HepG2 (cell line): ENCODE results near the gene NR5A2. TPM values are rescaled to one million over a fixed set of nuclear protein-coding genes. Genes with fewer than 3 reads are reported as not detected.

Experiments used
- ATAC-seq: fragments of 200-7000 bp; cut with Tn5 transposase; 3 replicates; pipeline ENCODE4 v1.9.1; 2020; ENCODE audit warnings: mild to moderate bottlenecking, moderate library complexity
- BruUV-seq: library from RNA; stranded (reverse); fragments of 400-500 nt; replicated peaks from 2 replicates; lab custom pipeline; 2021; lab: Mats Ljungman, UMichigan
- CTCF ChIA-PET: fragments of 300-600 bp; formaldehyde crosslinking; extraction: SDS; loops from one replicate; lab custom pipeline; 2021; ENCODE audit warnings: low total read pairs, inconsistent platforms, low intra/inter-chr PET ratio; lab: Yijun Ruan, JAX
- POLR2A ChIA-PET: fragments of 350-600 bp; sonication (Branson Sonifier 250); formaldehyde crosslinking; loops from one replicate; lab custom pipeline; 2020; ENCODE audit warnings: antibody characterized with exemption, inconsistent platforms; lab: Yijun Ruan, JAX
- DNase-seq: peaks from one replicate; pipeline ENCODE4 v3.0.0-alpha.2; 2015; ENCODE audit warnings: low spot score
- FAIRE-seq: peaks from 3 replicates; lab custom pipeline; 2011; peaks lifted over from hg19 to GRCh38; lab: Jason Lieb, UNC
- H2AFZ ChIP-seq: one replicate; pipeline ENCODE4 v1.6.1; 2011; ENCODE audit warnings: low read length, inconsistent platforms
- H3K27ac ChIP-seq: fragments of 300-600 bp; 3 replicates; pipeline ENCODE4 v1.8.0; 2011; ENCODE audit warnings: mixed run types, mild to moderate bottlenecking, mixed read lengths, low read length, inconsistent platforms; ENCODE audit not compliant: insufficient read depth; ENCODE audit errors: extremely low read length
- H3K27me3 ChIP-seq, 2 experiments: fragments of 200-600 bp in 1 of 2; 2 replicates in 1 of 2; 3 replicates in 1 of 2; pipeline versions ENCODE4 v1.6.0 to v1.8.0; 2011; ENCODE audit warnings: low read length in 2 of 2, mild to moderate bottlenecking in 2 of 2, moderate library complexity in 2 of 2, inconsistent platforms in 1 of 2; ENCODE audit not compliant: insufficient read depth in 2 of 2, control insufficient read depth in 1 of 2
- H3K36me3 ChIP-seq, 2 experiments: fragments of 200-600 bp in 1 of 2; replicated peaks in 1 of 2; 2 replicates in 1 of 2; 3 replicates in 1 of 2; pipeline versions ENCODE4 v1.5.1 to v1.8.0; 2011; ENCODE audit warnings: low read length in 2 of 2, inconsistent platforms in 1 of 2; ENCODE audit not compliant: insufficient read depth in 2 of 2, control insufficient read depth in 1 of 2
- H3K4me1 ChIP-seq: 2 replicates; pipeline ENCODE4 v1.5.1; 2012; ENCODE audit warnings: low read length, inconsistent platforms; ENCODE audit not compliant: insufficient read depth
- H3K4me2 ChIP-seq: 2 replicates; pipeline ENCODE4 v1.6.0; 2011; ENCODE audit warnings: low read depth, low read length, inconsistent platforms
- H3K4me3 ChIP-seq, 3 experiments: fragments of 200-600 bp in 1 of 3; sonication (generic), shearing (Covaris generic) in 1 of 3; replicated peaks in 1 of 3; 2 replicates each; pipeline ENCODE4 v1.5.1; 2011 to 2016; ENCODE audit warnings: low read length in 3 of 3, inconsistent platforms in 2 of 3, low read depth in 2 of 3, mild to moderate bottlenecking in 2 of 3, control low read depth in 1 of 3, mixed read lengths in 1 of 3; ENCODE audit not compliant: insufficient read depth in 1 of 3
- H3K79me2 ChIP-seq: one replicate; pipeline ENCODE4 v1.6.1; 2011; ENCODE audit warnings: low read length, inconsistent platforms; ENCODE audit not compliant: insufficient read depth
- H3K9ac ChIP-seq: 2 replicates; pipeline ENCODE4 v1.6.0; 2011; ENCODE audit warnings: mild to moderate bottlenecking, low read depth, low read length, inconsistent platforms; ENCODE audit not compliant: insufficient read depth
- H3K9me3 ChIP-seq: 2 replicates; pipeline ENCODE4 v1.5.1; 2012; ENCODE audit warnings: mild to moderate bottlenecking, low read length
- H4K20me1 ChIP-seq: 2 replicates; pipeline ENCODE4 v1.6.0; 2011; ENCODE audit warnings: inconsistent platforms, mild to moderate bottlenecking, low read length, moderate library complexity; ENCODE audit not compliant: insufficient read depth
- ARNT2 ChIP-seq: sonication (generic); formaldehyde crosslinking; IDR thresholded peaks from 2 replicates; pipeline ENCODE4 v1.8.0; 2022; ENCODE audit warnings: mild to moderate bottlenecking, low read depth, missing genetic modification reagents, moderate library complexity
- KDM6A ChIP-seq: IDR thresholded peaks from 2 replicates; pipeline ENCODE4 v1.6.1; 2016; ENCODE audit warnings: low read depth
- SIX1 ChIP-seq: sonication (generic); formaldehyde crosslinking; IDR thresholded peaks from 2 replicates; pipeline ENCODE4 v1.4.0; 2020; ENCODE audit warnings: missing genetic modification reagents, borderline replicate concordance
- ZNF326 ChIP-seq: sonication (generic); formaldehyde crosslinking; IDR thresholded peaks from 2 replicates; pipeline ENCODE4 v1.4.0; 2020; ENCODE audit warnings: missing genetic modification reagents, borderline replicate concordance
- WGBS: methylation state at CpG from one replicate; pipeline ENCODE4 v1.1.6; 2017; ENCODE audit warnings: low lambda C conversion rate; 5-methylcytosine and 5-hydroxymethylcytosine counted together
- in situ Hi-C: cut with HindIII; loops from 2 replicates; pipeline ENCODE4 v1.10.0; 2017; ENCODE audit warnings: low pct_unique_long_range_greater_than_20kb; ENCODE audit not compliant: extremely low pct_ligation_motif_present
- intact Hi-C: fragments of 100-400 bp; cut with micrococcal nuclease; formaldehyde crosslinking; loops from one replicate; pipeline ENCODE4 v1.10.0; 2022; ENCODE audit not compliant: unreplicated experiment
- polyA plus RNA-seq, 8 experiments: library from polyadenylated mRNA; depleted of rRNA in 3 of 8; stranded (reverse) in 7 of 8; unstranded in 1 of 8; fragments of >200 nt; fragmentation: Illumina TruSeq in 4 of 8; extraction: Trizol in 4 of 8; gene quantifications; 2 replicates each; pipeline versions ENCODE4 v1.2.1 to v1.2.3, GENCODE V29; 2011 to 2016; ENCODE audit warnings: low read depth in 4 of 8, missing spikeins in 1 of 8, mixed read lengths in 1 of 8; ENCODE audit not compliant: insufficient read depth in 1 of 8
- total RNA-seq, 5 experiments: library from RNA; depleted of rRNA; stranded (reverse); fragments of >200 nt; fragmentation: Illumina TruSeq; extraction: Trizol; gene quantifications; 2 replicates each; pipeline ENCODE4 v1.2.3, GENCODE V29; 2016; ENCODE audit warnings: low read depth in 1 of 5
- TF ChIP-seq, protein P1 (sequence below), 2 experiments: fragments of 450-650 bp in 1 of 2; sonication (generic) in 1 of 2; formaldehyde crosslinking; IDR thresholded peaks; 2 replicates each; pipeline versions ENCODE4 v1.5.0 to v1.8.0; 2020 to 2022; ENCODE audit warnings: mild to moderate bottlenecking in 1 of 2, missing genetic modification reagents in 1 of 2

The NR5A2 gene
- total and polyA plus RNA-seq, 2 of the 13 experiments (the other 11 are each of a cell fraction or from before 2014, with no cell fraction given) = 0.24 to 2.8 TPM

DNA sequence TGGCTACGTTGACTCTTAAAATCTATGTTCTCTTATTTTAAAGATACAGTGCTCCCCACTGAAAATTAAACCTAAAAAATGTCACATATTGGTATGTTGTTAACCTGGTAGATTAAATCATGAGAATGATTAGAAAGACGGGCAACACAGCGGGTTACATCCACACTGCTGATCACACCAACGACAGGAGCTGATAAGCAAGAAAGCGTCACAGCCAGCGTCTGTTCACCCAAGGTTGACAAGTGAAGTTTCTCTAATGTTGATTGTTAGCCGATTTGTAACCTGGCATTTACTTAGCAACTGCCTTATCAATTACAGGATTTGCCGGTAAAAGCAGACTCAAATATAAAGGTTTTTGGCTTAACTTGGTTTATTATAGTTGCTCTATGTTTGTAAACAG, 149.3 kb downstream of the NR5A2 start:
- Histone ChIP-seq H3K27me3 (no peaks in the 10 kb centered on the region), H3K4me2 (no peak overlapping the region), H4K20me1 (no peaks in the 10 kb centered on the region), H3K27ac (no peak overlapping the region), H3K4me1 (no peaks in the 10 kb centered on the region), H2AFZ (no peak overlapping the region), H3K79me2 (no peaks in the 10 kb centered on the region), H3K9ac (no peak overlapping the region), H3K4me3 (no peak overlapping the region), H3K9me3 (no peaks in the 10 kb centered on the region), H3K36me3 (no peaks in the 10 kb centered on the region)
- FAIRE-seq = no peak
- DNase-seq = no peak
- in situ Hi-C loops = no loop called here
- WGBS = 80% methylated on average over 8 of the region's 8 CpGs
- no peak for ATAC-seq
- no TSS peak for BruUV-seq
- no peak for TF ChIP-seq ARNT2
- TF ChIP-seq, protein P1, sequence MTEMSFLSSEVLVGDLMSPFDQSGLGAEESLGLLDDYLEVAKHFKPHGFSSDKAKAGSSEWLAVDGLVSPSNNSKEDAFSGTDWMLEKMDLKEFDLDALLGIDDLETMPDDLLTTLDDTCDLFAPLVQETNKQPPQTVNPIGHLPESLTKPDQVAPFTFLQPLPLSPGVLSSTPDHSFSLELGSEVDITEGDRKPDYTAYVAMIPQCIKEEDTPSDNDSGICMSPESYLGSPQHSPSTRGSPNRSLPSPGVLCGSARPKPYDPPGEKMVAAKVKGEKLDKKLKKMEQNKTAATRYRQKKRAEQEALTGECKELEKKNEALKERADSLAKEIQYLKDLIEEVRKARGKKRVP (CRISPR knock-in tag; IDR thresholded peaks at IDR 0.05) = no peak
- ChIA-PET POLR2A (no interaction called here), CTCF (no interaction called here)
- intact Hi-C loops = no loop called here

DNA sequence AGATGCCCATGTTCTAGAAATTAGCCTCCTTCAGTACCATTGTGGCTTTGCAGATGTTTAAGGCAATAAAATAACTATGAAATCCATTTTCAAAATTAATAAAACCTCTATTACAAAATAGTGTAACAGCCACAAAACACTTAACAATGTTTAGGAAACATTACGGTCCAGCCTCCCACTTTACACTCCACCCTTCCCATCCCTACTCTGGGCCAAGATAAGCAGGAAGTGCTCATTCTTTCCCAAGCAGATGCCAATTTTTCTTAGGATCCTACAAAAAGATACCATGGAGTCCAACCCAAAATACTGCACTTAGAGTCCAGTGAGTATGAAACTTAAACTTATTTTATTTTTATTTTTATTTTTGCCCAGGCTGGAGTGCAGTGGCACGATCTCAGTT, 150.8 kb downstream of the NR5A2 start:
- CTCF ChIA-PET = no interaction called here

More for the DNA sequence above, 150.8 kb downstream of the NR5A2 start:
- 82% methylated on average over 2 of the region's 2 CpGs for WGBS
- Histone ChIP-seq H3K9ac (no peak overlapping the region), H3K36me3 (no peaks in the 10 kb centered on the region), H3K9me3 (no peaks in the 10 kb centered on the region), H3K4me1 (no peaks in the 10 kb centered on the region), H3K4me3 (no peak overlapping the region), H3K27ac (no peak overlapping the region), H3K27me3 (no peaks in the 10 kb centered on the region), H3K4me2 (no peak overlapping the region), H3K79me2 (no peaks in the 10 kb centered on the region), H2AFZ (no peak overlapping the region), H4K20me1 (no peaks in the 10 kb centered on the region)
- POLR2A ChIA-PET = no interaction called here
- ATAC-seq (no peak), DNase-seq (no peak), FAIRE-seq (no peak)
- intact Hi-C loops (no loop called here), in situ Hi-C loops (no loop called here)
- no peak for TF ChIP-seq SIX1 (CRISPR knock-in tag)
- TF ChIP-seq ZNF326 (CRISPR knock-in tag) = no peak
- no peak for TF ChIP-seq KDM6A (CRISPR knock-in tag)
- no TSS peak for BruUV-seq
